HCEC 1CT (cell line): ENCODE measurements around the gene SIGLEC9.
"Not testable (repeated sequence)": the region's sequence is repeated elsewhere in the genome, so short reads cannot be mapped to it uniquely, and the experiment has no call there.

Source experiments
- DNase-seq: peaks from one replicate; pipeline ENCODE4 v3.0.0-alpha.2; 2017

SIGLEC9 gene

DNA sequence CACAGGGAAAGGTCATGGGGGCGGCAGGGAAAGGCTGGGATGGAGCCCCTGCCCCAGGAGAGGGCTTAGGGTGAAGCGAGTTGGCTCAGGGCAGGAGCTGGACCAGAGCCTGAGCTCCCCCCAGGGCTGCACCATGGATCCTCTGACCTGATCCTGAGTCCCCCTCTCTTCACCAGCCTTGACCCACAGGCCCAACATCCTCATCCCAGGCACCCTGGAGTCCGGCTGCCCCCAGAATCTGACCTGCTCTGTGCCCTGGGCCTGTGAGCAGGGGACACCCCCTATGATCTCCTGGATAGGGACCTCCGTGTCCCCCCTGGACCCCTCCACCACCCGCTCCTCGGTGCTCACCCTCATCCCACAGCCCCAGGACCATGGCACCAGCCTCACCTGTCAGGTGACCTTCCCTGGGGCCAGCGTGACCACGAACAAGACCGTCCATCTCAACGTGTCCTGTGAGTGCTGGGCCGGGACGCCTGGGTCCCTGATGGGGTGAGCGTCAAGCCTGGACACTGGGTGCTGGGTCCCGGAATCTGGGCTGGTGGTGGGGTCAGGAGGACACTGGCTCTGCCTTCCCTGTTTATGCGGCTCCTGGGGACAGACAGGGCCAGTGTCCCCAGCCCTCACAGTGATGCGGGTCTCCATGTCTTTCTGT is 842 bp downstream of the SIGLEC9 start:
- DNase-seq: no peak

DNA sequence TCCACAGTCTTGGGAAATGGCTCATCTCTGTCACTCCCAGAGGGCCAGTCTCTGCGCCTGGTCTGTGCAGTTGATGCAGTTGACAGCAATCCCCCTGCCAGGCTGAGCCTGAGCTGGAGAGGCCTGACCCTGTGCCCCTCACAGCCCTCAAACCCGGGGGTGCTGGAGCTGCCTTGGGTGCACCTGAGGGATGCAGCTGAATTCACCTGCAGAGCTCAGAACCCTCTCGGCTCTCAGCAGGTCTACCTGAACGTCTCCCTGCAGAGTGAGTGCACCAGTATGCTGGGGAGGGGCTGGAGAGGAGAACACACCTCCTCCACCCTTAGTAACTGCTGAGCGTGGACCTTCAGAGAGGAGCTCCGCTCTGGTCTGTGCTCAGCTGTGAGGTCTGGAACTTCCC is 2.3 kb downstream of the SIGLEC9 start:
- no peak for DNase-seq

DNA sequence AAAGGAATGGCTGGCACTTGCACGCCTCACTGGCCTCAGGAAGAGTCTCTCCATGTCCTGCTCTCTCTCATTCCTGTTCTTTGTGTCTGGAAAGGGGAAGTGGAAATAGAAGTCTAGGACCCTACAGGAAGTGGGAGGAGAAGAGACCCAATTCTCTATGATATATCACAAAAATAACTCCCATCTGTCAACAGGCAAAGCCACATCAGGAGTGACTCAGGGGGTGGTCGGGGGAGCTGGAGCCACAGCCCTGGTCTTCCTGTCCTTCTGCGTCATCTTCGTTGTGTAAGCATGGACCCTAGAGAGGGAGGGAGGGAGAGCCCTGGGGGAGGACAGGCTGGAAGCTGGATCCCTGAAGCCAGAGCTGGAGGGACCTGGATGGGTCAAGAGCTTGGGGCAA is 3.0 kb downstream of the SIGLEC9 start:
- DNase-seq: no peak

DNA sequence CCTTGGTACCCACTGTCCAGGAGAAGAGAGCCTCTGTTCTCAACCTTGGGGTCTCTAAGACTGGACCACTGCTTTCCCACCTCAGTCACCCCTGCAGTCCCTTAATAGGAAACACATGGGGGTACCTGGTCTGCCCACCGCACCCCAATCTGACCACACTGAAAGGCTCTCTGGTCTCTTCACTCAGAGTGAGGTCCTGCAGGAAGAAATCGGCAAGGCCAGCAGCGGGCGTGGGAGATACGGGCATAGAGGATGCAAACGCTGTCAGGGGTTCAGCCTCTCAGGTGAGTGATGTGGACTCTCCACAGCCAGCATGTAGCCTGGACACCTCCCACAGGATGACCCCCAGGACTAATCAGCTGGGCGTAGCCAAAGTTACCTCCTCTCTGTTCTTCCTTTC is 3.5 kb downstream of the SIGLEC9 start:
- no peak for DNase-seq

DNA sequence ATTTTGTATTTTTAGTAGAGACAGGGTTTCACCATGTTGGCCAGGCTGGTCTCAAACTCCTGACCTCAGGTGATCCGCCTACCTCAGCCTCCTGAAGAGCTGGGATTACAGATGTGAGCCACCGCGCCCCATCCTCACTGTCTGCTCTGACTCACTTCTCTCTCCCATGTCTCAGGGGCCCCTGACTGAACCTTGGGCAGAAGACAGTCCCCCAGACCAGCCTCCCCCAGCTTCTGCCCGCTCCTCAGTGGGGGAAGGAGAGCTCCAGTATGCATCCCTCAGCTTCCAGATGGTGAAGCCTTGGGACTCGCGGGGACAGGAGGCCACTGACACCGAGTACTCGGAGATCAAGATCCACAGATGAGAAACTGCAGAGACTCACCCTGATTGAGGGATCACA is 5.0 kb downstream of the SIGLEC9 start:
- no peak for DNase-seq

DNA sequence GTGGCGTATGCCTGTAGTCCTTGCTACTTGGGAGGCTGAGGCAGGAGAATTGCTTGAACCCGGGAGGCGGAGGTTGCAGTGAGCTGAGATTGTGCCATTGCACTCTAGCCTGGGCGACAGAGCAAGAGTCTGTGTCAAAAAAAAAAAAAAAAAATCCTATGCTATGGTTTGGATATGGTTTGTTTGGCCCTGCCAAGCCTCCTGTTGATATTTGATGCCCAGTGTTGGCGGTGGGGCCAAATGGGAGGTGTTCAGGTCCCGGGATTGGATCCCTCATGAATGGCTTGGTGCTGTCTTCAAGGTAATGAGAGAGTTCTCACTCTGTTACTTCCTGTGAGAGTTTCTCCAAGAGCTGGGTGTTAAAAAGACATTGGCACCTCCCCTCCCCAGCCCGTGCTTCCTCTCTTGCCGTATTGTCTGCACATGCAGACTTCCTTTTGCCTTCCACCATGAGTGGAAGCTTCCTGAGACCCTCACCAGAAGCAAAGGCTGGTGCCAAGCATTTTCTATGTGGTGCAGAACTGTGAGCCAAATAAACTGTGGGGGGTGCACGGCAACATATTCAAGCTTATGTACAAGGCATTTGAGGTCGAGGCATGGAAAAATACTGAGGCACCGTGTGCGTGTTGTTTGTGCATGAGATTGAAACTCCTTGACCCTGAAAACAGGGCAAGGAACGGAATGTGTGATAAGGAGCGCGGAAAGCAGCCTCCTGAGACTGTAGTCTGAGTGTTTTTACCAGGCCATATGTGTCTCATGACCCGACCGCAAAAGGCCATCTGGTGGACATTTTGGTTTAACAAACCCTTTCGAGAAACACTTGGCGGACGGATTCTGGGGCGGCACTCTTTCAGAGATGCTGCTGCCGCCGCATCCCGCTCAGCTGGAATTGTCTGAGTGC is 7.3 kb downstream of the SIGLEC9 start:
- DNase-seq: no peak

DNA sequence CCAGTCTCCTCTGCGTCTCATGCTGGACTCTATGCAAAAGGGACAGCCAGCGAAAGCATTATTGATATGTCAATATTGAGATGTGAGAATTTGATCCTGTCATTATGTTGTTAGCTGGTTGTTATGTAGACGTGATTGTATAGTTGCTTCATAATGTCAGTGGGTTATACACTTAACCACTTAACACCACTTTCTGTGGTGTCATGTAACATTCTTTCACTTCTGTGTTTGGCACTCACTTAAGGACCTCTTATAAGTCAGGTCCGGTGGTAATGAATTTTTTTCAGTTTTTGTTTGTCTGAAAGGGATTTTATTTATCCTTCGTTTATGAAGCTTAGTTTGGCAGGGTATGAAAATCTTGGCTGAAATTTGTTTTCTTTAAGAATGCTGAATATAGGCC is 10.3 kb downstream of the SIGLEC9 start:
- DNase-seq: no peak

DNA sequence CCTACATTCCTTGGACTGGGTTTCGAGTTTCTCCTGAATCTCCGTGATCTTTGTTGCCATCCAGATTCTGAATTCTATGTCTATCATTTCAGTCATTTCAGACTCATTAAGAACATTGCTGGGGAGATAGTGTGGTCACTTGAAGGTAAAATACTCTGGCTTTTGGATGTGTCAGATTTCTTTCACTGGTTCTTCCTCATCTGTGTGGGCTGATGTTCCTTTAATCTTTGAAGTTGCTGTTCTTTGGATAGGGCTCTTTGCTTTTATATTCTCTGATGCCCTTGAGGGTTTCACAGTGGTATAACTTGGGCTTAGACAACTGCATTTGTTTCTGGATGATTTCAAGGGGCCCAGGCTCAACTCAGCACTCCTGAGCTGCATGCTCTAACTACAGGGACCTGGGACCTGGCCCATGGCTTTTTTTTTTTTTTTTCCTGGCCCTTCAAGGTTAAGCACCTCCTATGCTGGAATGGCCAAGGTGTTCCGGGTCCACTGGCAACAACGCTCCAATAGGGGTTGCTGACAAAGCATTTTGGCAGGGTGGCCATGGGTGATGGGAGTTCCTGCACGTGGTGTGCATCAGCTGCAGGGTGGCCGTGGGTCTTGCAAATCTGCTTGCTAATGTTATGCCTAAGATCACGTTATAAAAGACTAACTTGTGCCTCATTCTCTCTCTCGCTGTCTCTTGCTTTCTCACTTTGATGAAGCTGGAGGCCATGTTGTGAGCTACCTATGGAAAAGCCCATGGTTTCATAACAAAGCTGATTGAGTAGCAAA is 11.5 kb downstream of the SIGLEC9 start:
- DNase-seq: no peak

DNA sequence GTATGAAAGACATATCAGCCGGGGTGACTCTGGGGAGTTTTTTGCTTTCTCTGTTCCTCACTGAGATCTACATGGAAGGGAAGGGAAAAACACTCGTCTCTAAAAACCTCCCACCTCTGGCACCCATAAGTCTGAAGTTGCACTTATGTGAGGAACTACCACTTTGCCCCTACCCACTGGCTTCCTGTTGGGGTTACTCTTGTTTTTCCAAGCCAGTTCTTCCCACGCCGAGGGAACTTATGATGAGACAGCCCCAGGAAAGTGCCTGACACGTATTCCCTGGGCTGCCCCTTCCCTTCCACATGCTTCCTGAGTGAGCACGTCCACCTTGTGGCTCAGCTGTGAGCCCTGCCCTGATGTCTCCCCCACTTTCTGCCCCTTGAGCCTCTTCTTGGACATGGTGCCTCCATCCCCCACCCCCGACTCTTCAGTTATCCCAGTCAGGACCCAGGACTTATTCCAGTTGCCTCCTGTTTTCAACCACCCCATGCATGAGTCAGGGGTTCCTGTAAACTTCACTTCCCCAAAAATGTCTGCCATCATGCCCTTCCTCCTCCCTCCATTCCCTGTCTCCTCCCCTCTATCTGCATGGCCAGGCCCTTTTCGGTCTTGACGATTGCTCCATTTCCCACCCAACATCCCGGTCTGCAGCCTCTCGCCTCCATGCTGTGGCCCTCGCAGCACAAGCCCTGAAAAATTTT is 12.3 kb downstream of the SIGLEC9 start:
- no peak for DNase-seq

DNA sequence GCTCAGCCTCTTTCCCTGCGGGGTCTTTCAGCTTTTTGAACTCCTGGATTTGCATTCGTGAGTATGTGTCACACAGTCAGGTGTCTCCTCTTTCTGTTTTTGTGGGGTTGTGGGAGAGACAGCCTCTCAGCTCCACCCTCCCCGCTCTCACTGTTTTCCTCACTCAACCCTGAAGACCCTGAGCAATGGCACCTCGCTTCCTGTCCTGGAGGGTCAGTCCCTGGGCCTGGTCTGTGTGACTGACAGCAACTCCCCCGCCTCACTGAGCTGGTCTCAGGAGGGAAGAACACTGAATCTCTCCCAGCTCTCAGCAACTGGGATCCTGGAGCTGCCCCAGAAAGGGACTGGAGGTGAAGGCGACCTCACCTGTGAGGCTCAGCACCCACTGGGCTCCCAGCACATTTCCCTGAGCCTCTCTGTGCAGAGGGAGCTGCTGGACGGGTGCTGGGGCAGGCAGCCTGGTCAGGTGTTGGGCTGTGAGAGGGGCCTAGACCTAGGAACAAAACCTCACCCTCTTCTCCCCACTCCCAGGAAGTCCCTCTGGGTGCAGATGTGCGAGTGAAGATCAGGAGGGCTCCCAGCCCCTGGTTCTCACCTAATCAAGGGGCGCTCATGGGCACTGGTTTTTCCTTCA is 13.2 kb downstream of the SIGLEC9 start:
- no peak for DNase-seq

DNA sequence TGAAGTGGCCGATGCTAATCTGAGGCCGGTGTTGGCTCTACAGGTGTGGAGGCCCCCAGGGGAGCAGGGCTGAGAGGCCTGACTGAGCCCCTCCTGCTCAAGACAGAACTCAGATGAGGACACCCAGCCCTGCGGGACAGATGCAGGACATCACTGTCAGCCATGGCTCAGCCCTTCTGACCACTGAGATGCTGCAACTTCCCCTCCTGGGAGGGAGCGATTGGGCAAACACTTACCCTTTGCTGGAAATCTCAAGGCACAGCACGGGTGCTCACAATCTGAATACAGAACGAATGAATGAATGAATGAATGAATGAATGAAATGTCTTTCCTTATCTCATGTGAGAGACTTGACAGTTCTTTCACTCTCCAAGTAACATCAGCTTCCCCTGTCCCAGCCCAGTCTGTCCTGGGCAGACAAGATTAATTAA is 13.9 kb downstream of the SIGLEC9 start:
- no peak for DNase-seq

DNA sequence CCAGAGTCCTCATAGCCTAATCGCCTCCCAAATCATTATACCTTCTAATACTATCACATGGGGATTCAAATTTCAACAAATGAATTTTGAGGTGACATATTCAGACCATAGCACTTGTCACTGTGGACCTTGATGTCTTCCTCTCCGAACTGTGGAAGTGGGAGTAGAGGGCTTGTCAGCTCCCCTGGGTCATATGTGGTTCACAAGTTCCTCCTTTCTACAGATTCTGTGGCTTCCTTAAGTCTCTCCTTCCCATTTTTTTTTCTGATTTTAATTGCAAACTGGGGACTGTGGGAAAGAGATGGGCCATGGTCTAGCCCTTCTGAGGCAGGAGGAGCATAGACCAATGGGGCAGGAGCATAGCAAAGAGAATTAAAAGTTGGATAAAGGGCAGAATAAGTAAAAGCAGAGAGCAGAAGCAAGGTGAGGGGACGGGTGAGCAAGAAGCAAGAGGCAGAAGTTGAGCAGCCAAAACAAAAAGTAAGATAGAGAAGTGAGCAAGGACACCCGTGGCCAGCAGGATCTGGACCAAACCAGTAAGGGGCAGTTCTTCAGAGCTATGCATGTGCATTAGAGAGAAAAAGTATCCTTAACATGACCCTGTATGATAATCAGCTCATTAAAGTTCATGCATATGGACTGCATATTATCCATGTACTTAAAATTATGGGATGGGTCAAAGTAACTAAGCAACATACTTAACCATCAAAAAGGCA is 14.8 kb downstream of the SIGLEC9 start:
- no peak for DNase-seq

DNA sequence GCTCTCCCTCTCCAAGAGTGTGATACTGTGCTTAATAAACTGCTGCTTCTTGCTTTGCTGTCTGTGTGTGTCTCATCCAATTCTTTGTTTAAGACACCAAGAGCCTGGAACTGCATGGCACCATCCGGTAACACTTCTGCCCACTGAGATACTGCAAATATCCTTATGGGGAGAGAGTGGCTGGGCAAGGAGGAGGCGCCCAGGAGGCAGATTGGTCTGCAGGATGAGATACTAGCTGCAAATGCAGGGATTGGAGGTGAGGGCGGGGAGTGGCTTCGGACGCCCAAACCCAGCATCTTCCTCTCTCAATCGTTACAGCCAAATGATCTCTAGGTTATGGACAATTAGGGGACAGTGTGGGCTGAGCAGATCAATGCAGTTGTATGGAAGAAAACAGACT is 15.7 kb downstream of the SIGLEC9 start:
- DNase-seq: no peak

DNA sequence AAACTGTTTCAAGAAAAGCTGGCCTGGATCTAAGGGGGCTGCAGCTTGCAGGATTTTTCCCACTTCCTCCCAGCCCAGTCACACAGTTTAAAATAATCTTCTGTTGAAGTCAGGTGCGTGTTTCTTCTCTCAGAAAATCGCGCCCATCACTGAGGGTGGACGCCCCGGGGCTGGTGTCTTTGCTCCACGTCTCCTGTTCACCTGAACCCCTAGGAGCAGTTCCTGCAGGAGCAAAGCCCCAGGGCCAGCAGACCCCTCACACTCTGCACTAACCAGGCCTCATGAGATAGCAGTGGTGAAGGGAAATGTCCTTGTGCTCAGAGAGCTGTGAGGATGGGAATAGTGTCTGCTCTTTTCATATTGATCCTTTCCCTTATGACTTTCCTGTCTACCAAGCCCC is 16.5 kb downstream of the SIGLEC9 start:
- DNase-seq: no peak

DNA sequence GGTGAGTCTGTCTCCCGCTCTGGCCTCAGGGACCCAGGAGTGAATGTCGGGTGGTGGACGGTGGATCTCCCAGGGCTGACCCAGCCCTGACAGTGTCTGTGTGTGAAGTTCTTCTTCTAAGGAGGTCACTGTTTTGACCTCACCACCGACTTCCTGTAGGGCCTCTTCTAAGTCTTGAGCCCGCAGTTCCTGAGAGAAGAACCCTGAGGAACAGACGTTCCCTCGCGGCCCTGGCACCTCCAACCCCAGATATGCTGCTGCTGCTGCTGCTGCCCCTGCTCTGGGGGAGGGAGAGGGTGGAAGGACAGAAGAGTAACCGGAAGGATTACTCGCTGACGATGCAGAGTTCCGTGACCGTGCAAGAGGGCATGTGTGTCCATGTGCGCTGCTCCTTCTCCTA is 17.4 kb downstream of the SIGLEC9 start, which contains the start of gene SIGLEC7:
Gene SIGLEC7 (plus strand): TSS at position 183 of the 400 bp plus-strand sequence. CDS start 69 bp downstream, at position 252.
- no peak for DNase-seq

DNA sequence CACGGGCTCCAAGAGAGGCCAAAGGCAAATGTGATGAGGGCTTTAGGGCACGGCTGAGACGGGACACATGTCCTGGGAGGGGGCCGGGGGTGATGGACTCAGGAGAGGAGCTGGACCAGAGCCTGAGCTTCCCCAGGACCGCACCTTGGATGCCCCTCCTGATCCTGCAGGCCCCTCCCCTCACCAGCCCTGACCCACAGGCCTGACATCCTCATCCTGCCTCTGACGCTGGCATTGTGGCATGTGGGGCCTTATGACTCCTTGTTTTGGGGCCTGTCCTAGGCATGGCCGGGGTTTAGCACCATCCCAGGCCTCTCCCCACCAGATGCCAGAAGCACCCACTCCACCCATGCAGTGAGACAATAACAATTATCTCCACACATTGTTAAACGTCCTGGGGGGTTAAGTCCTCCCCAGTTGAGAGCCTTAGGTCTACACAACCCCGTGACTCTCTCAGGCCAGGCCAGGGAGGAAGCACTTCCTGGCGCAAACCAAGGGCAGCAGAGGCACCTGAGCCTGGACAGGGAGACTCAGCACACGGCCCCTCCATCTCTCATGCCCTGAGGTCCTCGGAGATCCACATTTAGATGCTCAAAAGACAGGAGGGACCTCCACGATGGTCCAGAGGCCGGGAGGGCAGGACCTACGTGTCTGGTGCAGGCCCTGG is 18.2 kb downstream of the SIGLEC9 start:
- not testable (repeated sequence) for DNase-seq

DNA sequence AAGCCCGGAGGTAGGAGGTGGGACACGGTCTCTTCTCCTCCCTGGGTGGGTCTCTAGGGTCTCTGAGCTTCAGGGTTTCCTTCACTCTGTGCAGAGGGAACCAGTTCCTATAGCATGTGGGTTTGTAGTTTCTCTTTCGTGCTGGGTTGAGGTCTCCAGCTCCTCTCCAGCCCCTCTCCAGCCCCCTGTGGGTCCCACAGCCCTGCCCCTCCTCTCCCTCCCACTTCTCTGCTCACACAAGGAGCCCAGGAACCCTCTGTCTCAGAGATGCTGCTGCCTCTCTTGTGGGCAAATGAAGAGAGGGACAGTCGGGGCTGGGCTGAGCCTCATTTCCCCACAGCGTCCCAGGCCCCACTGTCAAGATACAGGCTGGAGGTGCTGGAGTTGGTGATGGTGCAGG is 18.8 kb downstream of the SIGLEC9 start:
- DNase-seq: no peak

DNA sequence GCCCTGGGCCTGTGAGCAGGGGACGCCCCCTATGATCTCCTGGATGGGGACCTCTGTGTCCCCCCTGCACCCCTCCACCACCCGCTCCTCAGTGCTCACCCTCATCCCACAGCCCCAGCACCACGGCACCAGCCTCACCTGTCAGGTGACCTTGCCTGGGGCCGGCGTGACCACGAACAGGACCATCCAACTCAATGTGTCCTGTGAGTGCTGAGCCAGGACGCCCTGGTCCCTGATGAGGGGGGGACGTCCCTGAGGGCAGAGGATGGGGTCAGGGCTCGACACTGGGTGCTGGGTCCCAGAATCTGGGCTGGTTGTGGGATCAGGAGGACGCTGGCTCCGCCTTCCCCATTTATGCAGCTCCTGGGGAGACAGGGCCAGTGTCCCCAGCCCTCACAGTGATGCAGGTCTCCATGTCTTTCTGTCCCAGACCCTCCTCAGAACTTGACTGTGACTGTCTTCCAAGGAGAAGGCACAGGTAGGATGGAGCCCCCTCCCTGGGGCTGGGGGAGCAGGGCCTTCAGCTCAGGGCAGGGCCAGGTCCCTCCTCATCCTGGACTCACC is 19.9 kb downstream of the SIGLEC9 start:
- no peak for DNase-seq

DNA sequence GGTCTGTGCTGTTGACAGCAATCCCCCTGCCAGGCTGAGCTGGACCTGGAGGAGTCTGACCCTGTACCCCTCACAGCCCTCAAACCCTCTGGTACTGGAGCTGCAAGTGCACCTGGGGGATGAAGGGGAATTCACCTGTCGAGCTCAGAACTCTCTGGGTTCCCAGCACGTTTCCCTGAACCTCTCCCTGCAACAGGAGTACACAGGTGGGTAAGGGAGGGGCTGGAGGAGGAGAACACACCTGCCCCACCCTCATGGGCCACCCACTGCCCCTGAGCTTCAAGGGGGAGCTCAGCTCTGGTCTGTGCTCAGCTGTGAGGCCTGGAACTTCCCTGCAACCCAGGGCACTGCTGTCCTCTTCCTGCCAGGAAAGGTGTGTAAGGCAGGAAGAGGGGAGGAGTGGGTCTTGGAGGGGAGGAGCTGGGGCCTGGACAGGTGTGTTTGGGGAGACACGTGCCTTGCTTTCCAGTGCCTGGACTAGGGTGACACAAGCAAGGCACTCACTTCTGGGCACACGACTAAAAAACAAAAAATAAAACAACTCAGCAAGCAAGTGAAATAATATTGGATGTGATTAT is 21.3 kb downstream of the SIGLEC9 start:
- no peak for DNase-seq

DNA sequence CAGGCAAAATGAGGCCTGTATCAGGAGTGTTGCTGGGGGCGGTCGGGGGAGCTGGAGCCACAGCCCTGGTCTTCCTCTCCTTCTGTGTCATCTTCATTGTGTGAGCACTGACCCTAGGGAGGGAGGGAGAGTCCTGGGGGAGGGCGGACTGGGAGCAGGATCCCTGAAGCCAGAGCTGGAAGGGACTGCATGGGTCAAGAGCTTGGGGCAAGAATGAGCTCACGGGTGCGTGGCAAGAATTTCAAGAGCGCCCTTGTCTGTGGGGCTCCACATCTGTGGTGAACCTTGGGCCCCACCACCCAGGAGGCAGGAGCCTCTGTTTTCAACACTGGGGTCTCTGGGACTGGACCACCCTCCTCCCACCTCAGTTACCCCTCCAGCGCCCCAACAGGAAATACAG is 22.0 kb downstream of the SIGLEC9 start:
- no peak for DNase-seq
